Tibial nerve (tissue), 4 donors: ENCODE data around the gene NME7. TPM values are rescaled to one million over a fixed set of nuclear protein-coding genes. Genes with fewer than 3 reads are reported as not detected.
A peak's percentile ranks its signal among the peaks of the same experiment; 100 is the strongest.

Experiments
- DNase-seq, 2 donors: peaks; one replicate each; pipeline ENCODE4 v3.0.0-alpha.2; 2019; ENCODE audit warnings: low spot score in 2 of 2
- H3K27ac ChIP-seq, 4 donors: fragments of 200-600 bp; sonication (generic) in 3 of 4; one replicate each; pipeline ENCODE4 v1.5.1; 2017 to 2019; ENCODE audit warnings: mild to moderate bottlenecking in 1 of 4
- H3K27me3 ChIP-seq, 2 donors: fragments of 200-600 bp; sonication (generic) in 1 of 2; one replicate each; pipeline versions ENCODE4 v1.5.1 to v1.6.0; 2017 to 2019
- H3K36me3 ChIP-seq, 3 donors: fragments of 200-600 bp; sonication (generic); one replicate each; pipeline ENCODE4 v1.5.1; 2018 to 2019
- H3K4me1 ChIP-seq, 4 donors: fragments of 200-600 bp; sonication (generic) in 3 of 4; one replicate each; pipeline ENCODE4 v1.5.1; 2017 to 2019
- H3K4me3 ChIP-seq, 4 donors: fragments of 200-600 bp; sonication (generic) in 3 of 4; one replicate each; pipeline ENCODE4 v1.5.1; 2017 to 2019; ENCODE audit warnings: mild to moderate bottlenecking in 1 of 4, moderate library complexity in 1 of 4
- H3K9me3 ChIP-seq, 4 donors: fragments of 200-600 bp; sonication (generic) in 3 of 4; one replicate each; pipeline ENCODE4 v1.5.1; 2017 to 2019
- EP300 ChIP-seq, 2 donors: sonication (generic); formaldehyde crosslinking; IDR thresholded peaks; one replicate each; pipeline ENCODE4 v1.6.1; 2017; ENCODE audit warnings: antibody characterized with exemption in 2 of 2, mild to moderate bottlenecking in 1 of 2
- POLR2A ChIP-seq, 2 donors: fragments of 450-650 bp; IDR thresholded peaks; one replicate each; pipeline ENCODE4 v1.6.1; 2017; ENCODE audit warnings: antibody characterized with exemption in 2 of 2, mild to moderate bottlenecking in 2 of 2, moderate library complexity in 2 of 2
- WGBS, 2 donors: methylation state at CpG; one replicate each; pipeline ENCODE4 v1.1.5; 2018; 5-methylcytosine and 5-hydroxymethylcytosine counted together
- total RNA-seq, 4 donors: library from RNA; depleted of rRNA; stranded (reverse); fragments of >200 nt; gene quantifications; one replicate each; pipeline ENCODE4 v1.1.0, GENCODE V29; 2016
- TF ChIP-seq, protein P1 (sequence below), 5 experiments: fragments of 200-600 bp in 3 of 5; fragments of 450-650 bp in 2 of 5; sonication (generic) in 3 of 5; IDR thresholded peaks; one replicate each; pipeline ENCODE4 v1.5.1; 2016 to 2019; ENCODE audit warnings: antibody characterized with exemption in 5 of 5, mild to moderate bottlenecking in 3 of 5, moderate library complexity in 2 of 5

NME7 gene
- total RNA-seq, 4 donors from 2014 or later = 8.2 to 26.2 (median 17.5) TPM

DNA sequence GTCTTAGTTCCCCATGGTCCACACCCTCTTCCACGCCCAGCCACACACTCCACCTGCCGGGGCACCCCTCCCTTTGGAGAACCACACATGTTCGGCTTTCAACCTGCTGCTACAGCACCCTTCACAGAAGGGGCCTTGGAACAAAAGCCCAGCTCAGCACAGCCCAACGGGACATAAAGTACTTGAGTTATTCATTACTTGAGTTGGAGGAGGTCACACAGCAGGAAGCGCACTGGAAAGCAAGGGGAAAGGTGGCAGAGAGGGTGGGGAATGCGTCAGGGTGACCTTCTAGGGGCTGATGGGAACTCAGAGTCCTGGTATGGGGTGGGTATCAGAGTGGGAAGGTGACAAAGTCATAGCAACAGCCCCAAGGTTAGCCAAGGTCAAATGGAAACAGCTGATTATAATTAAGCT, 264.1 kb downstream of the NME7 start:
- no peak for TF ChIP-seq POLR2A (IDR thresholded peaks at IDR 0.05)
- TF ChIP-seq, protein P1, sequence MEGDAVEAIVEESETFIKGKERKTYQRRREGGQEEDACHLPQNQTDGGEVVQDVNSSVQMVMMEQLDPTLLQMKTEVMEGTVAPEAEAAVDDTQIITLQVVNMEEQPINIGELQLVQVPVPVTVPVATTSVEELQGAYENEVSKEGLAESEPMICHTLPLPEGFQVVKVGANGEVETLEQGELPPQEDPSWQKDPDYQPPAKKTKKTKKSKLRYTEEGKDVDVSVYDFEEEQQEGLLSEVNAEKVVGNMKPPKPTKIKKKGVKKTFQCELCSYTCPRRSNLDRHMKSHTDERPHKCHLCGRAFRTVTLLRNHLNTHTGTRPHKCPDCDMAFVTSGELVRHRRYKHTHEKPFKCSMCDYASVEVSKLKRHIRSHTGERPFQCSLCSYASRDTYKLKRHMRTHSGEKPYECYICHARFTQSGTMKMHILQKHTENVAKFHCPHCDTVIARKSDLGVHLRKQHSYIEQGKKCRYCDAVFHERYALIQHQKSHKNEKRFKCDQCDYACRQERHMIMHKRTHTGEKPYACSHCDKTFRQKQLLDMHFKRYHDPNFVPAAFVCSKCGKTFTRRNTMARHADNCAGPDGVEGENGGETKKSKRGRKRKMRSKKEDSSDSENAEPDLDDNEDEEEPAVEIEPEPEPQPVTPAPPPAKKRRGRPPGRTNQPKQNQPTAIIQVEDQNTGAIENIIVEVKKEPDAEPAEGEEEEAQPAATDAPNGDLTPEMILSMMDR (IDR thresholded peaks at IDR 0.05) = no peak
- TF ChIP-seq EP300 (IDR thresholded peaks at IDR 0.05) = no peak
- Histone ChIP-seq H3K4me1 (peaks cover 0 to 44% (median 11%) of the 10 kb centered on the region in 4 donors), H3K36me3 (no peaks in the 10 kb centered on the region), H3K27ac (peak overlapping the region in 3 of 4 donors; percentile 57 to 70 (median 63)), H3K4me3 (no peak overlapping the region), H3K9me3 (no peaks in the 10 kb centered on the region), H3K27me3 (no peaks in the 10 kb centered on the region)
- no peak for DNase-seq
- 50 to 51% methylated on average over 6 of the region's 6 CpGs for WGBS, 2 donors

- Histone ChIP-seq H3K27me3 (no peaks in the 10 kb centered on the region), H3K4me3 (no peak overlapping the region), H3K9me3 (no peaks in the 10 kb centered on the region), H3K36me3 (no peaks in the 10 kb centered on the region), H3K27ac (peak overlapping the region in 3 of 4 donors; percentile 57 to 70 (median 63)), H3K4me1 (peaks cover 0 to 39% (median 11%) of the 10 kb centered on the region in 4 donors)
- no peak for DNase-seq
- WGBS, 2 donors = 73 to 84% methylated on average over 5 of the region's 5 CpGs
- TF ChIP-seq EP300 (IDR thresholded peaks at IDR 0.05) (no peak), POLR2A (IDR thresholded peaks at IDR 0.05) (no peak)
- TF ChIP-seq, protein P1 (IDR thresholded peaks at IDR 0.05) = no peak
These were observed 264.6 kb downstream of the NME7 start for GRCh38 chr1:169103002-169103401.

DNA sequence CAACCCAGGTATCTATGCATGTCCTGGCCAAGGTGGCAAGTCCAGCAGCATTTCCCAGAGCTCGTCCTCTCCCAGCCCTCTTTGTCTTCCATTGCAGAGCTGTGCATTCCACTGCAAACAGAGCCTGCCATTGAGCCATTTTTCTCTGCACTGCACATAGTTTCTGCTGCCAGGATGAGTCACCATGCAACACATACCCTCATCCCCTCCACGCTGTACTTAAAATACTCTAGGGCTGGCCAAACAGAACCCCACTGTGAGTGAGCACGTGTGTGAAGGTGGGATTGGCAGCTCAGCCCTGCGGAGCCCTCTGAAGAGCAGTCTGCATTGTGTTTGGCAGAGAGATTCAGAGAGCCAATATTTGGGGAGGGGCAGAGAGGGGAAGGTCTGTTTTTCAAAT, 265.0 kb downstream of the NME7 start:
- 23 to 34% methylated on average over 4 of the region's 4 CpGs for WGBS, 2 donors
- Histone ChIP-seq H3K4me3 (no peak overlapping the region), H3K36me3 (no peaks in the 10 kb centered on the region), H3K27ac (peak overlapping the region in 3 of 4 donors; percentile 57 to 70 (median 63)), H3K4me1 (peaks cover 0 to 35% (median 11%) of the 10 kb centered on the region in 4 donors), H3K9me3 (no peaks in the 10 kb centered on the region), H3K27me3 (no peaks in the 10 kb centered on the region)
- TF ChIP-seq POLR2A (IDR thresholded peaks at IDR 0.05) (no peak), EP300 (IDR thresholded peaks at IDR 0.05) (peak in 1 of 2 donors; percentile 45)
- TF ChIP-seq, protein P1 (IDR thresholded peaks at IDR 0.05) = no peak
- DNase-seq = no peak

DNA sequence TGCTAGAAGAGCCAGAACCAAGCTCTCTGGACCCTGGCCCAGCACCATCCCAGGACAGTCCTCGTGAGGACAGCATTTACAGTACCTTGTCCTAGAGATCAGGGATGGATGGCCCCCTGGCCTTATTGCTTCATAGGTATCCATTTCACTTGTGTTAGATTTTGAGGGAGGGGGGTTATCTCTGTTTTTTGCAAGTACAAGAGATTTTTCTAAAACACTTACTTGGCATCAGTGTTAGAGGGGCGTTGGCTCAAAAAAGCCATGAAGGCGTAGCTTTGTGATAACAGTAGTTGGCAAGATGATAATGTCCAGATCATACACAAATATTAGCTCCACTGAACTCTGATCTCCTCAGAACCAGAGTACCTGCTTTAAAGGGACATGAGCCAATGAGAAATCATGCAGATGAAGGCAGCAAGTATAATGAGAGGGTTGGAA, 266.9 kb downstream of the NME7 start:
- TF ChIP-seq POLR2A (IDR thresholded peaks at IDR 0.05) (no peak), EP300 (IDR thresholded peaks at IDR 0.05) (no peak)
- TF ChIP-seq, protein P1 (IDR thresholded peaks at IDR 0.05) = no peak
- 78 to 86% methylated on average over 3 of the region's 3 CpGs for WGBS, 2 donors

GRCh38 chr1:169100208-169100607, 267.4 kb downstream of the NME7 start:
- Histone ChIP-seq H3K4me1 (peaks cover 0 to 20% (median 6%) of the 10 kb centered on the region in 4 donors), H3K4me3 (no peak overlapping the region), H3K27me3 (no peaks in the 10 kb centered on the region), H3K36me3 (no peaks in the 10 kb centered on the region), H3K9me3 (no peaks in the 10 kb centered on the region), H3K27ac (no peak overlapping the region)
- no peak for DNase-seq
- TF ChIP-seq EP300 (IDR thresholded peaks at IDR 0.05) = no peak
- TF ChIP-seq POLR2A (IDR thresholded peaks at IDR 0.05) = no peak
- TF ChIP-seq, protein P1 (IDR thresholded peaks at IDR 0.05) = no peak
- 72 to 83% methylated on average over 1 of the region's 1 CpG for WGBS, 2 donors

More for the DNA sequence above, 266.9 kb downstream of the NME7 start:
- H3K4me1 ChIP-seq = peaks cover 0 to 25% (median 8%) of the 10 kb centered on the region in 4 donors
- no peaks in the 10 kb centered on the region for H3K36me3 ChIP-seq
- no peak overlapping the region for H3K27ac ChIP-seq
- H3K9me3 ChIP-seq = no peaks in the 10 kb centered on the region
- H3K4me3 ChIP-seq = no peak overlapping the region
- DNase-seq = no peak
- no peaks in the 10 kb centered on the region for H3K27me3 ChIP-seq
